Neuronal stem cell (in vitro differentiated cells): ENCODE results near the gene SOX1.
A peak's percentile ranks its signal among the peaks of the same experiment; 100 is the strongest.

Experiments used
- DNase-seq: peaks from one replicate; pipeline ENCODE4 v3.0.0-alpha.2; 2013; ENCODE audit warnings: low spot score
- H2AFZ ChIP-seq: one replicate; pipeline ENCODE4 v1.6.1; 2013; ENCODE audit warnings: mild to moderate bottlenecking, low read length, inconsistent platforms
- H2AK5ac ChIP-seq: 2 replicates; pipeline ENCODE4 v1.6.1; 2013; ENCODE audit warnings: low read depth, mild to moderate bottlenecking, inconsistent platforms, low read length, moderate library complexity, mixed read lengths
- H2BK120ac ChIP-seq: 2 replicates; pipeline ENCODE4 v1.6.1; 2013; ENCODE audit warnings: low read depth, mild to moderate bottlenecking, inconsistent platforms, low read length, moderate library complexity, mixed read lengths
- H2BK12ac ChIP-seq: one replicate; pipeline ENCODE4 v1.6.1; 2013; ENCODE audit warnings: low read length, inconsistent platforms
- H2BK15ac ChIP-seq: 2 replicates; pipeline ENCODE4 v1.6.1; 2013; ENCODE audit warnings: mild to moderate bottlenecking, low read length, inconsistent platforms, mixed read lengths
- H2BK5ac ChIP-seq: one replicate; pipeline ENCODE4 v1.6.1; 2013; ENCODE audit warnings: inconsistent platforms, mild to moderate bottlenecking, low read length, moderate library complexity
- H3K14ac ChIP-seq: one replicate; pipeline ENCODE4 v1.6.1; 2013; ENCODE audit warnings: low read length, inconsistent platforms
- H3K18ac ChIP-seq: 2 replicates; pipeline ENCODE4 v1.6.1; 2013; ENCODE audit warnings: low read length, inconsistent platforms
- H3K23ac ChIP-seq: 2 replicates; pipeline ENCODE4 v1.6.1; 2013; ENCODE audit warnings: low read depth, mild to moderate bottlenecking, mixed read lengths, low read length, inconsistent platforms; ENCODE audit not compliant: poor library complexity
- H3K27ac ChIP-seq: replicated peaks from 3 replicates; pipeline ENCODE4 v1.5.1; 2013; ENCODE audit warnings: low read length, inconsistent platforms
- H3K27me3 ChIP-seq, 3 experiments: 2 replicates each; pipeline ENCODE4 v1.6.1; 2013; ENCODE audit warnings: low read length in 3 of 3, mild to moderate bottlenecking in 2 of 3, inconsistent platforms in 1 of 3, low read depth in 1 of 3, mixed read lengths in 1 of 3, moderate library complexity in 1 of 3; ENCODE audit not compliant: control insufficient read depth in 3 of 3, insufficient read depth in 3 of 3
- H3K36me3 ChIP-seq, 2 donors: replicated peaks in 1 of 2; 2 replicates each; pipeline ENCODE4 v1.6.1; 2013; ENCODE audit warnings: low read length in 2 of 2; ENCODE audit not compliant: control insufficient read depth in 2 of 2, insufficient read depth in 2 of 2
- H3K4ac ChIP-seq: 2 replicates; pipeline ENCODE4 v1.6.1; 2013; ENCODE audit warnings: inconsistent platforms, mild to moderate bottlenecking, low read length, moderate library complexity
- H3K4me1 ChIP-seq, 2 donors: 1 replicate in 1 of 2; 2 replicates in 1 of 2; pipeline ENCODE4 v1.6.1; 2013; ENCODE audit warnings: low read length in 2 of 2, low read depth in 1 of 2; ENCODE audit not compliant: control insufficient read depth in 2 of 2, insufficient read depth in 1 of 2
- H3K4me2 ChIP-seq: one replicate; pipeline ENCODE4 v1.6.1; 2013; ENCODE audit warnings: mild to moderate bottlenecking, low read length, inconsistent platforms; ENCODE audit not compliant: insufficient read depth, poor library complexity, severe bottlenecking
- H3K4me3 ChIP-seq, 2 donors: 2 replicates each; pipeline ENCODE4 v1.5.1; 2013; ENCODE audit warnings: low read length in 2 of 2, mild to moderate bottlenecking in 2 of 2, inconsistent platforms in 1 of 2, moderate library complexity in 1 of 2
- H3K79me1 ChIP-seq: one replicate; pipeline ENCODE4 v1.6.1; 2013; ENCODE audit warnings: low read depth, mild to moderate bottlenecking, inconsistent platforms, low read length, moderate library complexity
- H3K9ac ChIP-seq: one replicate; pipeline ENCODE4 v1.6.1; 2013; ENCODE audit warnings: mild to moderate bottlenecking, low read depth, low read length, inconsistent platforms; ENCODE audit not compliant: poor library complexity
- H3K9me3 ChIP-seq, 2 donors: replicated peaks in 1 of 2; 2 replicates each; pipeline versions ENCODE3 to v1.6.1; 2013; ENCODE audit warnings: low read length in 2 of 2, mild to moderate bottlenecking in 2 of 2, inconsistent platforms in 1 of 2, low read depth in 1 of 2, mixed read lengths in 1 of 2, moderate library complexity in 1 of 2; ENCODE audit not compliant: control insufficient read depth in 2 of 2, insufficient read depth in 1 of 2
- H4K8ac ChIP-seq: one replicate; pipeline ENCODE4 v1.6.1; 2013; ENCODE audit warnings: low read depth, mild to moderate bottlenecking, inconsistent platforms, low read length, moderate library complexity
- H4K91ac ChIP-seq: one replicate; pipeline ENCODE4 v1.6.1; 2013; ENCODE audit warnings: low read length, low read depth, mild to moderate bottlenecking, inconsistent platforms; ENCODE audit not compliant: poor library complexity
- WGBS, 2 donors: extraction: QIAGEN DNeasy Blood & Tissue Kit; methylation state at CpG; one replicate each; pipeline ENCODE4 v1.1.7; 2013; ENCODE audit warnings: missing lambda C conversion rate in 2 of 2, mixed read lengths in 1 of 2; ENCODE audit not compliant: insufficient read length in 2 of 2, insufficient replicate concordance in 1 of 2; ENCODE audit errors: extremely low coverage in 2 of 2; 5-methylcytosine and 5-hydroxymethylcytosine counted together

SOX1 gene

DNA sequence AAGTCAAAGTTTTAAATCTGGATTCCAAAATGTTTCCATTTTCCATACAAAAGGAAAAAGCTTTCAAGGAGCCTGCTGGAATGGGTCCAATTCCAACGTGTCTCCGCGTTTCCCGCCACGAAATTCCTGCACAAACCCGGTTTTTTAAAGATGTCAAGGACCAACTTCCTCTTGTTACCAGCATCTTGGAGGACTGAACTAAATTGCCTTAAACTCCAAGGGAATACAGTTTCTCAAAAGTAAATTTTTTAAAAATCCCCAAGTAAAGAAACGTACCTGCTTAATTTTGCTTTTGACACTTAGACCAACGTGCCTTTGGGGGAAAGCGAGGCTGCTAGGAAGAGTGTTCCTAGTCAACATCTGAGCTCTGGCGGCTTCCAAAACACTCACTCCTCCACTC lies 12.3 kb upstream of the SOX1 start:
- H3K4me2 ChIP-seq, result peak overlapping the region; percentile 92
- no peak for DNase-seq
- no peak overlapping the region for H2BK5ac ChIP-seq
- H4K91ac ChIP-seq, result no peak overlapping the region
- no CpG with 5 or more reads among the region's 10 CpGs for WGBS, 2 donors
- H3K23ac ChIP-seq, result no peak overlapping the region
- no peak overlapping the region for H3K9ac ChIP-seq
- no peak overlapping the region for H3K18ac ChIP-seq
- H3K27ac ChIP-seq, result no peak overlapping the region
- no peaks in the 10 kb centered on the region for H3K79me1 ChIP-seq
- H3K14ac ChIP-seq, result no peak overlapping the region
- H2BK12ac ChIP-seq, result no peak overlapping the region
- H3K4me1 ChIP-seq, result peaks cover 19 to 26% of the 10 kb centered on the region in 2 donors
- no peak overlapping the region for H3K4me3 ChIP-seq
- no peak overlapping the region for H4K8ac ChIP-seq
- H3K4ac ChIP-seq, result no peak overlapping the region
- H2AK5ac ChIP-seq, result no peak overlapping the region
- H2BK15ac ChIP-seq, result no peak overlapping the region
- peaks cover 38 to 90% (median 75%) of the 10 kb centered on the region in 3 experiments for H3K27me3 ChIP-seq
- no peaks in the 10 kb centered on the region for H3K36me3 ChIP-seq
- H3K9me3 ChIP-seq, result peaks cover 0 to 8% of the 10 kb centered on the region in 2 donors
- no peak overlapping the region for H2BK120ac ChIP-seq
- no peak overlapping the region for H2AFZ ChIP-seq

DNA sequence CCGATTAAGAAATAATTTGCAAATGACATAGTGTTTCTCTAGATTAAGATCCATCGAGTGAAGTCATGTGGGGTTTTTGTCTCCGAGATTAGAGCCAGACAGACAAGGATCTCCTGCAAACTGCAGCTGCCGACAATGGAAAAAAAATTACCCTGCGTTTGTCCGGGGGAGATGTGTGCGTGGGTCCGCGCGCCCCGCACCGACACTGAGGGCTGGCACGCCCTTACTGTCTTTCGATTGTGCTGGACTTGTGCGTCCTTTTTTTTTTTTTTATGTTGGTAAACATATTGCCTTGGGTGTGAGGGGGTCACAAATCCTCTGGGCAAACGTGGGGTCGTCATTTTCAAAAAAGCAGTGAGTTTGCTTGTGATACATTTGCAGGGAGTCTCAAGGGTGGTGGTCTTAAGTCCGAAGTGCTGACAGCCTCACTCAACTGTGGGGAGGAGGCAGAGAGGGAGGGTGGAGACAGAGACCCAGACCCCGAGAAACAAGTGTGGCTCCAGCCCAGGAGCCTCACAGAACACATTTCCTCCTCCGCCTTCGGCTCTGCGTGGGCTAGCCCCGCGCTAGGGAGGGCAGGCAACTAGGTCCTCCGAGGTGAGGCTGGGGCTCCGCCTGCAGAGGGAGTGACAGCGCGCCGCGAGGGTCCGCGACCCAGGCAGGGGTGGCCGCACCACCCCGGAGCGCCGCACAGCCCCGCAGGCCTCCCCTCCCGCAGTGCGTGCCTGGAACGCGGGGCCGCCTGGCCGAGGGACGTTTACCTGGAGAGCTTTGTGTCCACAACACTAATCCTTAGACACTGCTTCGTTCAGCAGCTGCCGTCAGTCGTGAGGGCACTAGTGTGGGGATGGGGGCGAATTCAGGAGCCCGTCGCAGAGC lies 11.7 kb upstream of the SOX1 start:
- no peak overlapping the region for H4K8ac ChIP-seq
- H3K4me1 ChIP-seq, result peaks cover 19 to 26% of the 10 kb centered on the region in 2 donors
- no peaks in the 10 kb centered on the region for H3K36me3 ChIP-seq
- peak overlapping the region; percentile 57 for H2BK15ac ChIP-seq
- no peak overlapping the region for H3K27ac ChIP-seq
- H3K9me3 ChIP-seq, result peaks cover 0 to 8% of the 10 kb centered on the region in 2 donors
- DNase-seq, result no peak
- H3K23ac ChIP-seq, result peak overlapping the region; percentile 63
- H3K9ac ChIP-seq, result peak overlapping the region; percentile 24
- H3K27me3 ChIP-seq, result peaks cover 38 to 97% (median 82%) of the 10 kb centered on the region in 3 experiments
- H2AFZ ChIP-seq, result peak overlapping the region; percentile 83
- no peaks in the 10 kb centered on the region for H3K79me1 ChIP-seq
- peak overlapping the region; percentile 95 for H3K18ac ChIP-seq
- peak overlapping the region; percentile 72 for H3K4me2 ChIP-seq
- H2BK12ac ChIP-seq, result peak overlapping the region; percentile 47
- no peak overlapping the region for H2BK120ac ChIP-seq
- no peak overlapping the region for H2BK5ac ChIP-seq
- no CpG with 5 or more reads among the region's 50 CpGs for WGBS, 2 donors
- H3K4me3 ChIP-seq, result no peak overlapping the region
- peak overlapping the region; percentile 9 for H3K14ac ChIP-seq
- H2AK5ac ChIP-seq, result peak overlapping the region; percentile 89
- no peak overlapping the region for H3K4ac ChIP-seq
- H4K91ac ChIP-seq, result no peak overlapping the region

DNA sequence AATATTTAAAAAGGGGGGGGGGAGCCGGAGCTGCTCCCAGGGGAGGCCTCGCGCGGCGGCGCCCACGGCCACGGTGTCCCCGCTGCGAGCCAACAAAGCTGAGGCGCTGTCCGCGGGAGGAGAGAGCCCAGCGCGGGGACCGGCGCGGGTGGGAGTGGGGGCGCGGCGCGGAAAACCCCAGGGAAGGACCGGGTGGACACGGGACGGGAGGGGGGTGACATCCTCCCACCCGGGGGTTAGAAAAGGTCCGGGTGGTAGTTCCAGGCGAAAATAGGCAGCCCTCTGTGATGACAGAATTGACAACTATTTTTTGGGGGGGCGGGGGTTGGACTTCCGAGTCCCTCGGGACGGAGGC lies 11.1 kb upstream of the SOX1 start:
- no peak overlapping the region for H3K4ac ChIP-seq
- peak overlapping the region; percentile 9 for H3K14ac ChIP-seq
- no peaks in the 10 kb centered on the region for H3K36me3 ChIP-seq
- H2AFZ ChIP-seq, result peak overlapping the region; percentile 83
- peak overlapping the region; percentile 57 for H2BK15ac ChIP-seq
- peak overlapping the region; percentile 67 for H3K9ac ChIP-seq
- peaks cover 41 to 100% (median 85%) of the 10 kb centered on the region in 3 experiments for H3K27me3 ChIP-seq
- H3K18ac ChIP-seq, result peak overlapping the region; percentile 95
- peak overlapping the region in 1 of 2 donors; percentile 41 for H3K4me3 ChIP-seq
- H2AK5ac ChIP-seq, result no peak overlapping the region
- no peak overlapping the region for H3K27ac ChIP-seq
- peaks cover 19 to 26% of the 10 kb centered on the region in 2 donors for H3K4me1 ChIP-seq
- H2BK5ac ChIP-seq, result no peak overlapping the region
- no peak overlapping the region for H4K91ac ChIP-seq
- H3K9me3 ChIP-seq, result peaks cover 0 to 8% of the 10 kb centered on the region in 2 donors
- WGBS, 2 donors, result no CpG with 5 or more reads among the region's 32 CpGs
- DNase-seq, result no peak
- no peak overlapping the region for H2BK120ac ChIP-seq
- H2BK12ac ChIP-seq, result peak overlapping the region; percentile 47
- no peaks in the 10 kb centered on the region for H3K79me1 ChIP-seq
- H4K8ac ChIP-seq, result no peak overlapping the region
- peak overlapping the region; percentile 72 for H3K4me2 ChIP-seq
- peak overlapping the region; percentile 32 for H3K23ac ChIP-seq

DNA sequence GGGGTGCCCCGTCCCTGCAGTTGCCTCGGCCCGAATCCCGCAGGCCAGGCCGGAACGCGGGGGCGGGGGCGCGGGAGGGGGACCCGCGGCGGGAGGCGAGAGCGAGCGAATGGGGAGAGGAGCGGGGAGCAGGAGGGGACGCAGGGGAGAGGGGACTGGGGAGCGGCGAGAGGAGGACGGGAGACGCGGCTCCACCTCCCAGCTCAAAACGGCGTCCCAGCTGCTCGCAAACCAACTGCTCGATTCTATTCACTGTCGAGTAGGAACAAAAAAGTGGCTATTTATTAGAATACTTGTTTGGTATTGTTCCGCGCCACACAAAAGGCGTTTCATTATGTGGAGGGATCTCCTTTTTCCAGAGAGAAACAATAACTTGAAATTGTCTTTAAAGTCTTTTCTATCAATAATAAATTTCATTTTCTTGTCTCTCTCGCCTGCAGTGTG lies 10.6 kb upstream of the SOX1 start:
- no peak overlapping the region for H4K8ac ChIP-seq
- no peak overlapping the region for H2BK12ac ChIP-seq
- WGBS, 2 donors, result no CpG with 5 or more reads among the region's 32 CpGs
- H3K4me3 ChIP-seq, result peak overlapping the region; percentile 41 to 65
- H2BK15ac ChIP-seq, result no peak overlapping the region
- peak overlapping the region; percentile 95 for H3K18ac ChIP-seq
- H2AK5ac ChIP-seq, result peak overlapping the region; percentile 58
- H3K9ac ChIP-seq, result no peak overlapping the region
- no peak overlapping the region for H3K23ac ChIP-seq
- no peaks in the 10 kb centered on the region for H3K36me3 ChIP-seq
- H3K14ac ChIP-seq, result no peak overlapping the region
- H3K4ac ChIP-seq, result no peak overlapping the region
- no peaks in the 10 kb centered on the region for H3K79me1 ChIP-seq
- peak overlapping the region; percentile 72 for H3K4me2 ChIP-seq
- H2BK5ac ChIP-seq, result no peak overlapping the region
- peak overlapping the region; percentile 83 for H2AFZ ChIP-seq
- H3K27me3 ChIP-seq, result peaks cover 42 to 100% (median 89%) of the 10 kb centered on the region in 3 experiments
- peaks cover 0 to 8% of the 10 kb centered on the region in 2 donors for H3K9me3 ChIP-seq
- H4K91ac ChIP-seq, result no peak overlapping the region
- H2BK120ac ChIP-seq, result no peak overlapping the region
- no peak for DNase-seq
- H3K27ac ChIP-seq, result no peak overlapping the region
- H3K4me1 ChIP-seq, result peaks cover 20 to 28% of the 10 kb centered on the region in 2 donors
